Heart right ventricle (tissue), 16 donors: Measurements from ENCODE around the gene CD8A. TPM values are rescaled to one million over a fixed set of nuclear protein-coding genes. Genes with fewer than 3 reads are reported as not detected.

Experiments used
- ATAC-seq, 8 donors: fragments of 200-7000 bp; cut with Tn5 transposase; one replicate each; pipeline ENCODE4 v1.9.1; 2020; ENCODE audit warnings: mild to moderate bottlenecking in 8 of 8, moderate library complexity in 8 of 8, moderate number of reproducible peaks in 1 of 8
- DNase-seq, 2 donors: peaks; one replicate each; pipeline ENCODE4 v3.0.0-alpha.2; 2020
- H3K27ac ChIP-seq, 10 donors: fragments of 200-600 bp; sonication (generic) in 2 of 10; one replicate each; pipeline versions ENCODE4 v1.5.0 to v1.8.0; 2020 to 2022; ENCODE audit warnings: mild to moderate bottlenecking in 3 of 10
- H3K27me3 ChIP-seq, 7 donors: fragments of 200-600 bp; one replicate each; pipeline ENCODE4 v1.8.0; 2021 to 2022; ENCODE audit warnings: mild to moderate bottlenecking in 2 of 7
- H3K36me3 ChIP-seq, 9 donors: fragments of 200-600 bp; sonication (generic) in 1 of 9; one replicate each; pipeline versions ENCODE4 v1.5.0 to v1.8.0; 2020 to 2022; ENCODE audit warnings: mild to moderate bottlenecking in 2 of 9
- H3K4me1 ChIP-seq, 9 donors: fragments of 200-600 bp; sonication (generic) in 1 of 9; one replicate each; pipeline versions ENCODE4 v1.5.0 to v1.8.0; 2020 to 2022; ENCODE audit warnings: mild to moderate bottlenecking in 4 of 9
- H3K4me3 ChIP-seq, 10 donors: fragments of 200-600 bp; sonication (generic) in 2 of 10; one replicate each; pipeline versions ENCODE4 v1.5.0 to v1.8.0; 2020 to 2022; ENCODE audit warnings: mild to moderate bottlenecking in 7 of 10, moderate library complexity in 2 of 10
- H3K9me3 ChIP-seq, 11 donors: fragments of 200-600 bp in 10 of 11; sonication (generic) in 2 of 11; one replicate each; pipeline versions ENCODE4 v1.5.0 to v1.8.0; 2013 to 2022; ENCODE audit warnings: mild to moderate bottlenecking in 2 of 11, control low read depth in 1 of 11, moderate library complexity in 1 of 11
- WGBS, 2 donors: extraction: QIAGEN DNeasy Blood & Tissue Kit; methylation state at CpG; one replicate each; pipeline ENCODE4 v1.1.7; 2013; ENCODE audit warnings: inconsistent platforms in 1 of 2; 5-methylcytosine and 5-hydroxymethylcytosine counted together
- intact Hi-C, 10 donors: fragments of 100-400 bp; cut with DNase I; formaldehyde crosslinking; loops; one replicate each; pipeline versions ENCODE4 v1.11.1 to v1.14.2; 2022
- polyA plus RNA-seq, 2 donors: library from polyadenylated mRNA; stranded (reverse); fragments of 200-250 nt; gene quantifications; one replicate each; pipeline ENCODE4 v1.2.3, GENCODE V29; 2013
- total RNA-seq, 10 donors: library from RNA; stranded (reverse); fragmentation: NEBNext Ultra II Directional in 3 of 10; extraction: Animal tissue kit (Norgen Biotek cat#: 25700) in 3 of 10; gene quantifications; one replicate each; pipeline versions ENCODE4 v1.2.1 to v1.2.4, GENCODE V29; 2021 to 2023
- TF ChIP-seq, protein P1 (sequence below), 9 donors: fragments of 200-600 bp; sonication (generic) in 2 of 9; IDR thresholded peaks; one replicate each; pipeline versions ENCODE4 v1.5.0 to v1.8.0; 2021 to 2022; ENCODE audit warnings: antibody characterized with exemption in 9 of 9, mild to moderate bottlenecking in 5 of 9, moderate library complexity in 1 of 9
- donor health status: Arrhythmogenic right ventricular cardiomyopathy.
- donor health status: ischemic (EF 13 %, LVEDD 7.1; RV severe dilation, severe dysfunction).
- donor health status: healthy with polysubstance abuse.
- donor health status: DM: no; HTN: yes; CAD: no.
- donor health status: DM: no; HTN: no; CAD: no.
- donor health status: ischemic (EF 25% LVEDD 6.9; RV normal size, moderate dysfunction).
- donor health status: ischemic (EF 25% LVEDD 5.7; RV mildly dilated, moderate dysfunction).
- donor health status: healthy.
- donor health status: DM: yes; HTN: yes; CAD: no.
- donor health status: Ischemic cardiomyopathy.
- donor health status: ischemic (EF 35%, LVEDD 5.7; RV mildly dilated, moderate dysfunction).
- donor health status: nonischemic (EF 11% LVEDD 7.7; RV severe dilation, severe dysfunction).
- donor health status: DM: yes; HTN: yes; CAD: no.
- donor health status: PGD.
- donor health status: ischemic (EF 29% LVEDD 5.4; RV normal size, mild dysfunction).
- donor health status: nonischemic (EF 23%, LVEDD 6.1; RV moderate dilation, normal function).

Gene CD8A
- total and polyA plus RNA-seq, 12 donors, result 0.19 to 11.8 (median 0.48) TPM; not detected in 1

DNA sequence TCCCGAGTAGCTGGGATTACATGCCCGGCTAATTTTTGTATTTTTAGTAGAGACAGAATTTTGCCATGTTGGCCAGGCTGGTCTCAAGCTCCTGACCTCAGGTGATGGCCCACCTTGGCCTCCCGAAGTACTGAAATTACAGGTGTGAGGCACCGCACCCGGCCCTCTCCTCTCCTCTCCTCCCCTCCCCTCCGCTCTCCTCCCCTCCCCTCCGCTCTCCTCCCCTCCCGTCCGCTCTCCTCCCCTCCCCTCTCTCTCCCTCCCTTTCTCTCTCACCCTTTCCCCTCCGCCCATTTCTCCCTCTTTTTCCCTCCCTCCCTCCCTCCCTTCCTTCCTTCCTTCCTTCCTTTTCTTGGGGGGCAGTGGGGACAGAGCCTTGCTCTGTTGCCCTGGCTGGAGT is 42.6 kb upstream of the CD8A start:
- peaks cover 0 to 13% (median 0%) of the 10 kb centered on the region in 9 donors for H3K4me1 ChIP-seq
- no peaks in the 10 kb centered on the region for H3K36me3 ChIP-seq
- no peaks in the 10 kb centered on the region for H3K9me3 ChIP-seq
- no peak overlapping the region for H3K4me3 ChIP-seq
- DNase-seq (no peak), ATAC-seq (no peak)
- intact Hi-C loops, result no loop called here
- 77 to 80% methylated on average over 7 to 10 of the region's 10 CpGs for WGBS, 2 donors
- H3K27ac ChIP-seq, result no peak overlapping the region
- TF ChIP-seq, protein P1, sequence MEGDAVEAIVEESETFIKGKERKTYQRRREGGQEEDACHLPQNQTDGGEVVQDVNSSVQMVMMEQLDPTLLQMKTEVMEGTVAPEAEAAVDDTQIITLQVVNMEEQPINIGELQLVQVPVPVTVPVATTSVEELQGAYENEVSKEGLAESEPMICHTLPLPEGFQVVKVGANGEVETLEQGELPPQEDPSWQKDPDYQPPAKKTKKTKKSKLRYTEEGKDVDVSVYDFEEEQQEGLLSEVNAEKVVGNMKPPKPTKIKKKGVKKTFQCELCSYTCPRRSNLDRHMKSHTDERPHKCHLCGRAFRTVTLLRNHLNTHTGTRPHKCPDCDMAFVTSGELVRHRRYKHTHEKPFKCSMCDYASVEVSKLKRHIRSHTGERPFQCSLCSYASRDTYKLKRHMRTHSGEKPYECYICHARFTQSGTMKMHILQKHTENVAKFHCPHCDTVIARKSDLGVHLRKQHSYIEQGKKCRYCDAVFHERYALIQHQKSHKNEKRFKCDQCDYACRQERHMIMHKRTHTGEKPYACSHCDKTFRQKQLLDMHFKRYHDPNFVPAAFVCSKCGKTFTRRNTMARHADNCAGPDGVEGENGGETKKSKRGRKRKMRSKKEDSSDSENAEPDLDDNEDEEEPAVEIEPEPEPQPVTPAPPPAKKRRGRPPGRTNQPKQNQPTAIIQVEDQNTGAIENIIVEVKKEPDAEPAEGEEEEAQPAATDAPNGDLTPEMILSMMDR (IDR thresholded peaks at IDR 0.05), result no peak
- H3K27me3 ChIP-seq, result peaks cover 0 to 20% (median 5%) of the 10 kb centered on the region in 7 donors

GRCh38 chr2:86832334-86833096 is 41.8 kb upstream of the CD8A start:
- Histone ChIP-seq H3K27ac (no peak overlapping the region), H3K4me1 (peaks cover 0 to 8% (median 0%) of the 10 kb centered on the region in 9 donors), H3K27me3 (peaks cover 0 to 20% (median 5%) of the 10 kb centered on the region in 7 donors), H3K36me3 (no peaks in the 10 kb centered on the region), H3K9me3 (no peaks in the 10 kb centered on the region), H3K4me3 (no peak overlapping the region)
- ATAC-seq (no peak), DNase-seq (no peak)
- TF ChIP-seq, protein P1 (IDR thresholded peaks at IDR 0.05), result no peak
- 79% methylated on average over 7 of the region's 7 CpGs for WGBS, 2 donors
- intact Hi-C loops, result no loop called here

GRCh38 chr2:86831537-86831936 is 40.8 kb upstream of the CD8A start:
- TF ChIP-seq, protein P1 (IDR thresholded peaks at IDR 0.05), result no peak
- 43 to 55% methylated on average over 2 of the region's 2 CpGs for WGBS, 2 donors
- Histone ChIP-seq H3K27me3 (peaks cover 0 to 20% (median 5%) of the 10 kb centered on the region in 7 donors), H3K4me3 (no peak overlapping the region), H3K9me3 (no peaks in the 10 kb centered on the region), H3K27ac (no peak overlapping the region), H3K36me3 (no peaks in the 10 kb centered on the region), H3K4me1 (peaks cover 0 to 2% (median 0%) of the 10 kb centered on the region in 9 donors)
- no peak for ATAC-seq
- DNase-seq, result no peak
- intact Hi-C loops, result no loop called here

- intact Hi-C loops, result no loop called here
- peak overlapping the region in 1 of 10 donors; percentile 56 for H3K27ac ChIP-seq
Observed at GRCh38 chr2:86826951-86827350, 36.2 kb upstream of the CD8A start.

More at GRCh38 chr2:86826951-86827350, 36.2 kb upstream of the CD8A start:
- TF ChIP-seq, protein P1 (IDR thresholded peaks at IDR 0.05), result no peak
- ATAC-seq (no peak), DNase-seq (no peak)
- Histone ChIP-seq H3K9me3 (peaks cover 0 to 14% (median 6%) of the 10 kb centered on the region in 11 donors), H3K4me1 (no peaks in the 10 kb centered on the region), H3K4me3 (no peak overlapping the region), H3K36me3 (no peaks in the 10 kb centered on the region), H3K27me3 (peaks cover 0 to 10% (median 6%) of the 10 kb centered on the region in 7 donors)
- 89 to 98% methylated on average over 4 of the region's 4 CpGs for WGBS, 2 donors
